Nephron progenitor cell (in vitro differentiated cells): ENCODE results near the gene IPO5.

Experiments used
- DNase-seq: peaks from one replicate; pipeline ENCODE4 v3.0.0; 2021
- H3K27ac Mint-ChIP-seq: 2 replicates; pipeline ENCODE4 v1.8.0; 2021; ENCODE audit warnings: mild to moderate bottlenecking, moderate library complexity, mixed read lengths
- H3K27me3 Mint-ChIP-seq: 2 replicates; pipeline ENCODE4 v1.8.0; 2021; ENCODE audit warnings: mild to moderate bottlenecking, low read depth, mixed read lengths; ENCODE audit not compliant: poor library complexity
- H3K36me3 Mint-ChIP-seq: 2 replicates; pipeline ENCODE4 v1.8.0; 2021; ENCODE audit warnings: low read depth, mixed read lengths
- H3K4me1 Mint-ChIP-seq: 2 replicates; pipeline ENCODE4 v1.8.0; 2021; ENCODE audit warnings: mixed read lengths
- H3K4me3 Mint-ChIP-seq: 2 replicates; pipeline ENCODE4 v1.8.0; 2021; ENCODE audit warnings: mild to moderate bottlenecking, moderate library complexity, mixed read lengths
- H3K9me3 Mint-ChIP-seq: 2 replicates; pipeline ENCODE4 v1.8.0; 2021; ENCODE audit warnings: mild to moderate bottlenecking, moderate library complexity, mixed read lengths
- CTCF ChIP-seq: fragments of 200-600 bp; sonication (generic); IDR thresholded peaks from 2 replicates; pipeline ENCODE4 v1.5.0; 2021; ENCODE audit warnings: antibody characterized with exemption

The IPO5 gene

DNA sequence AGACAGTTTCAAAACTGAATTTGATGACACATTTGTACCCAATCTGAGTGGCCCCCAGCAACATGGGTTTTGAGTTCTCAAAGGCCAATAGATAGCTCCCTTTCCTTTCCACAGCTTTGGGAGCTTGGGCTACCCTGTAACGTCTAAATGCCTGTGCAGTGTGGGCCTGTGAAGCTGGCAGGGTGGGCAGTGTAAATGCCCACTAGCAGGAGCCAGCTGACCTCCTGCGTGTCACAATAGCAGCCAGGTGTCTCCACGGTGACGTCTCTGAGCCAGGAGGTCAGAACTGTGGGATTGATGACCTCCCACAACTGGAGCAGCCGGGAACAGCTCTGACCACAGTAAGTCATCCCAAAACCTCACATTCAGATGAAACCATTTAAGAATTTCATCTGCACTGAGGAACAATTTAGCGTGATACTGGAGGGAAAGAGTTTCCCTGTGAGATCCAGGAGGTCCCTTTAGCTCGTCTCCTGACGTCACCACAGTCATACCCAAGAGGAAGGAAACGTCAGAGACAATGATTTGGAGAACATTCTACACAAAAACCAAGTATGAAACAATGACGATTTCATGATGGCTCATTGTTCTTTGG, at the start of gene IPO5:
Gene IPO5 (plus strand): TSS at position 300 of the 595 bp plus-strand sequence. CDS start 23,022 bp downstream, outside the sequence.
- H3K27ac Mint-ChIP-seq, result no peak within 1 kb of the TSS
- TF ChIP-seq CTCF, result no peak

GRCh38 chr13:97904059-97904458, 49.4 kb upstream of the IPO5 start:
- TF ChIP-seq CTCF, result no peak
- H3K27ac Mint-ChIP-seq, result no peak overlapping the region

More for the DNA sequence above, at the start of gene IPO5:
- Mint-ChIP-seq H3K36me3 (peaks cover 5% of the 10 kb centered on the region), H3K4me3 (no peak within 1 kb of the TSS), H3K4me1 (no peaks in the 10 kb centered on the region), H3K9me3 (peaks cover 15% of the 10 kb centered on the region), H3K27me3 (no peaks in the 10 kb centered on the region)
- DNase-seq, result peak; percentile 3

GRCh38 chr13:97905517-97905916, 48.0 kb upstream of the IPO5 start:
- no peak overlapping the region for H3K4me3 Mint-ChIP-seq
- no peaks in the 10 kb centered on the region for H3K36me3 Mint-ChIP-seq
- peaks cover 19% of the 10 kb centered on the region for H3K27me3 Mint-ChIP-seq
- TF ChIP-seq CTCF, result no peak
- no peak overlapping the region for H3K27ac Mint-ChIP-seq
- H3K9me3 Mint-ChIP-seq, result no peaks in the 10 kb centered on the region
- no peaks in the 10 kb centered on the region for H3K4me1 Mint-ChIP-seq
- DNase-seq, result no peak

More at GRCh38 chr13:97904059-97904458, 49.4 kb upstream of the IPO5 start:
- H3K4me3 Mint-ChIP-seq, result no peak overlapping the region
- no peaks in the 10 kb centered on the region for H3K36me3 Mint-ChIP-seq
- no peak for DNase-seq
- no peaks in the 10 kb centered on the region for H3K9me3 Mint-ChIP-seq
- H3K27me3 Mint-ChIP-seq, result peaks cover 19% of the 10 kb centered on the region
- H3K4me1 Mint-ChIP-seq, result no peaks in the 10 kb centered on the region

- peaks cover 11% of the 10 kb centered on the region for H3K27me3 Mint-ChIP-seq
- peak; percentile 28 for TF ChIP-seq CTCF
- peaks cover 28% of the 10 kb centered on the region for H3K9me3 Mint-ChIP-seq
- no peak overlapping the region for H3K4me3 Mint-ChIP-seq
- H3K27ac Mint-ChIP-seq, result no peak overlapping the region
- DNase-seq, result no peak
- no peaks in the 10 kb centered on the region for H3K36me3 Mint-ChIP-seq
- H3K4me1 Mint-ChIP-seq, result no peaks in the 10 kb centered on the region
These were observed 42.0 kb upstream of the IPO5 start for GRCh38 chr13:97911311-97912138.

- TF ChIP-seq CTCF, result no peak
- Mint-ChIP-seq H3K4me1 (no peaks in the 10 kb centered on the region), H3K27me3 (peaks cover 11% of the 10 kb centered on the region), H3K9me3 (peaks cover 28% of the 10 kb centered on the region), H3K36me3 (no peaks in the 10 kb centered on the region), H3K27ac (no peak overlapping the region), H3K4me3 (no peak overlapping the region)
- DNase-seq, result no peak
These were observed 41.3 kb upstream of the IPO5 start for GRCh38 chr13:97912139-97912535.
